ENCODE measurements around the gene RGS2. TPM values are rescaled to one million over a fixed set of nuclear protein-coding genes. Genes with fewer than 3 reads are reported as not detected.

Gene RGS2
- total RNA-seq, 4 donors from 2014 or later = 78.0 to 98.2 (median 91.4) TPM

GRCh38 chr1:192803501-192803900, 5.3 kb upstream of the RGS2 start:
- Histone ChIP-seq H3K9me3 (no peaks in the 10 kb centered on the region), H3K4me1 (peaks cover 0 to 14% (median 8%) of the 10 kb centered on the region in 4 donors), H3K36me3 (no peaks in the 10 kb centered on the region), H3K27ac (no peak overlapping the region), H3K27me3 (no peaks in the 10 kb centered on the region), H3K4me3 (no peak overlapping the region)
- TF ChIP-seq POLR2A (IDR thresholded peaks at IDR 0.05) (no peak), CTCF (IDR thresholded peaks at IDR 0.05) (no peak)
- DNase-seq = no peak

GRCh38 chr1:192805832-192806323, 3.0 kb upstream of the RGS2 start:
- Histone ChIP-seq H3K27me3 (no peaks in the 10 kb centered on the region), H3K36me3 (peaks cover 0 to 10% (median 0%) of the 10 kb centered on the region in 3 donors), H3K4me1 (peaks cover 0 to 14% (median 8%) of the 10 kb centered on the region in 4 donors), H3K9me3 (no peaks in the 10 kb centered on the region), H3K27ac (peak overlapping the region in 3 of 4 donors; percentile 91 to 94 (median 92)), H3K4me3 (no peak overlapping the region)
- no peak for DNase-seq
- TF ChIP-seq CTCF (IDR thresholded peaks at IDR 0.05) = peak; percentile 59 to 95 (median 84)
- no peak for TF ChIP-seq POLR2A (IDR thresholded peaks at IDR 0.05)

- no peaks in the 10 kb centered on the region for H3K27me3 ChIP-seq
- H3K36me3 ChIP-seq = peaks cover 0 to 25% (median 0%) of the 10 kb centered on the region in 3 donors
- peak overlapping the region; percentile 62 to 82 (median 68) for H3K4me3 ChIP-seq
- peaks cover 0 to 14% (median 8%) of the 10 kb centered on the region in 4 donors for H3K4me1 ChIP-seq
- no peak for TF ChIP-seq POLR2A (IDR thresholded peaks at IDR 0.05)
- TF ChIP-seq CTCF (IDR thresholded peaks at IDR 0.05) = peak in 4 of 6 experiments; percentile 12 to 36 (median 30)
- H3K27ac ChIP-seq = peak overlapping the region; percentile 91 to 94 (median 93)
- no peak for DNase-seq
- no peaks in the 10 kb centered on the region for H3K9me3 ChIP-seq
Measured at GRCh38 chr1:192807211-192808162, 1.4 kb upstream of the RGS2 start.

GRCh38 chr1:192808163-192808517, 699 bp upstream of the RGS2 start:
- Histone ChIP-seq H3K4me1 (peaks cover 0 to 14% (median 8%) of the 10 kb centered on the region in 4 donors), H3K27me3 (no peaks in the 10 kb centered on the region), H3K9me3 (no peaks in the 10 kb centered on the region), H3K27ac (peak overlapping the region; percentile 91 to 94 (median 93)), H3K36me3 (peaks cover 0 to 25% (median 0%) of the 10 kb centered on the region in 3 donors), H3K4me3 (peak overlapping the region; percentile 62 to 82 (median 68))
- TF ChIP-seq POLR2A (IDR thresholded peaks at IDR 0.05) (no peak), CTCF (IDR thresholded peaks at IDR 0.05) (no peak)
- DNase-seq = no peak

- H3K27ac ChIP-seq = peak overlapping the region; percentile 91 to 94 (median 93)
- no peaks in the 10 kb centered on the region for H3K27me3 ChIP-seq
- TF ChIP-seq CTCF (IDR thresholded peaks at IDR 0.05) (no peak), POLR2A (IDR thresholded peaks at IDR 0.05) (no peak)
- peaks cover 0 to 14% (median 8%) of the 10 kb centered on the region in 4 donors for H3K4me1 ChIP-seq
- H3K36me3 ChIP-seq = peaks cover 0 to 25% (median 0%) of the 10 kb centered on the region in 3 donors
- DNase-seq = peak in 2 of 3 donors; percentile 57 to 81
- no peaks in the 10 kb centered on the region for H3K9me3 ChIP-seq
- H3K4me3 ChIP-seq = peak overlapping the region; percentile 62 to 82 (median 68)
Measured at GRCh38 chr1:192809307-192810252, 741 bp downstream of the RGS2 start.
